Measurements from ENCODE around the gene UBL4B. TPM values are rescaled to one million over a fixed set of nuclear protein-coding genes. Genes with fewer than 3 reads are reported as not detected.

Gene UBL4B
- polyA plus RNA-seq, 2 of the 4 experiments (the other 2 are of a cell fraction), result not detected

- no peak for ATAC-seq
- POLR2A ChIA-PET, result no interaction called here
- FAIRE-seq, result no peak
- no peak overlapping the region for H3K27ac ChIP-seq
- TF ChIP-seq ELK1 (IDR thresholded peaks at IDR 0.05; ENCODE audit: low read depth, low read length), result no peak
- TF ChIP-seq FOXS1 (CRISPR knock-in tag; IDR thresholded peaks at IDR 0.05), result no peak
- no peak for TF ChIP-seq TP53 (CRISPR knock-in tag; IDR thresholded peaks at IDR 0.05)
- TF ChIP-seq SMC3 (IDR thresholded peaks at IDR 0.05), result no peak
- no peak for TF ChIP-seq E2F6 (IDR thresholded peaks at IDR 0.05; ENCODE audit: borderline replicate concordance, low read depth)
- TF ChIP-seq FOSL2 (IDR thresholded peaks at IDR 0.05), result no peak
- no peak for TF ChIP-seq FOSL2 (CRISPR knock-in tag; IDR thresholded peaks at IDR 0.05)
- no peak for TF ChIP-seq RAD21 (conservative IDR thresholded peaks at IDR 0.05 in 1 of 2, IDR thresholded peaks at IDR 0.05 in 1 of 2)
- no peak for TF ChIP-seq JUN (IDR thresholded peaks at IDR 0.05)
- TF ChIP-seq HOXB13 (CRISPR knock-in tag; IDR thresholded peaks at IDR 0.05; ENCODE audit: low read depth), result no peak
- no peak for TF ChIP-seq HOXA7 (CRISPR knock-in tag; IDR thresholded peaks at IDR 0.05)
- TF ChIP-seq BCL3 (IDR thresholded peaks at IDR 0.05), result no peak
- TF ChIP-seq PBX3 (IDR thresholded peaks at IDR 0.05), result no peak
- DNase-seq (ENCODE audit: low read depth in 1 of 2, low spot score in 1 of 2), result no peak
- no peaks in the 10 kb centered on the region for H3K9me3 ChIP-seq
- H3K4me3 ChIP-seq, result no peak overlapping the region
- CTCF ChIA-PET, result interaction anchor here (0.7 to 8.1 kb wide), 5 partner anchors 13 to 368 kb away, joined by 3 to 75 read pairs (median 4); no protein-coding TSS in a partner anchor
- WGBS (ENCODE audit: missing lambda C conversion rate), result 38% methylated on average over 3 of the region's 3 CpGs
- H3K4me1 ChIP-seq, result no peaks in the 10 kb centered on the region
- no peak overlapping the region for H3K4me2 ChIP-seq
Measured at GRCh38 chr1:110091791-110092190, 20.5 kb upstream of the UBL4B start.

GRCh38 chr1:110092991-110093390, 19.3 kb upstream of the UBL4B start:
- CTCF ChIA-PET, result interaction anchor here (1.0 to 8.1 kb wide), 2 partner anchors 12 to 22 kb away, joined by 3 to 75 read pairs; no protein-coding TSS in a partner anchor
- WGBS (ENCODE audit: missing lambda C conversion rate), result 91% methylated on average over 2 of the region's 2 CpGs
- POLR2A ChIA-PET, result interaction anchor here (0.7 kb wide), 1 partner anchor 388 kb away, joined by 4 read pairs; no protein-coding TSS in a partner anchor
- Histone ChIP-seq H3K4me1 (no peaks in the 10 kb centered on the region), H3K4me2 (no peak overlapping the region), H3K27ac (no peak overlapping the region), H3K4me3 (no peak overlapping the region), H3K9me3 (no peaks in the 10 kb centered on the region)
- TF ChIP-seq RFX5 (IDR thresholded peaks at IDR 0.05) (no peak), MAX (IDR thresholded peaks at IDR 0.05) (no peak), HMGXB4 (CRISPR knock-in tag; IDR thresholded peaks at IDR 0.05; ENCODE audit: borderline replicate concordance) (no peak), ATOH8 (CRISPR knock-in tag; IDR thresholded peaks at IDR 0.05; ENCODE audit: low read depth) (no peak), USF2 (IDR thresholded peaks at IDR 0.05) (no peak), ZFP36 (IDR thresholded peaks at IDR 0.05; ENCODE audit: borderline replicate concordance, partially characterized antibody) (no peak), PBX3 (IDR thresholded peaks at IDR 0.05) (no peak), EP300 (IDR thresholded peaks at IDR 0.05) (no peak), RCOR1 (IDR thresholded peaks at IDR 0.05; ENCODE audit: low read depth, low read length) (no peak), ESRRA (IDR thresholded peaks at IDR 0.05; ENCODE audit: borderline replicate concordance, low read length) (no peak), ZC3H11A (IDR thresholded peaks at IDR 0.05) (no peak), HEYL (CRISPR knock-in tag; IDR thresholded peaks at IDR 0.05) (no peak), CEBPB (IDR thresholded peaks at IDR 0.05) (no peak), NR3C1 (IDR thresholded peaks at IDR 0.05) (no peak), KDM5A (IDR thresholded peaks at IDR 0.05) (no peak), MAZ (IDR thresholded peaks at IDR 0.05; ENCODE audit: borderline replicate concordance, low read depth, low read length) (no peak), SREBF2 (IDR thresholded peaks at IDR 0.05) (no peak)
- FAIRE-seq, result no peak
- ATAC-seq, result no peak
- DNase-seq (ENCODE audit: low read depth in 1 of 2, low spot score in 1 of 2), result no peak
